ENCODE results near the gene PDLIM1. TPM values are rescaled to one million over a fixed set of nuclear protein-coding genes. Genes with fewer than 3 reads are reported as not detected.

The PDLIM1 gene
- total and polyA plus RNA-seq, 3 donors from 2014 or later: 14.9 to 64.3 (median 23.5) TPM

DNA sequence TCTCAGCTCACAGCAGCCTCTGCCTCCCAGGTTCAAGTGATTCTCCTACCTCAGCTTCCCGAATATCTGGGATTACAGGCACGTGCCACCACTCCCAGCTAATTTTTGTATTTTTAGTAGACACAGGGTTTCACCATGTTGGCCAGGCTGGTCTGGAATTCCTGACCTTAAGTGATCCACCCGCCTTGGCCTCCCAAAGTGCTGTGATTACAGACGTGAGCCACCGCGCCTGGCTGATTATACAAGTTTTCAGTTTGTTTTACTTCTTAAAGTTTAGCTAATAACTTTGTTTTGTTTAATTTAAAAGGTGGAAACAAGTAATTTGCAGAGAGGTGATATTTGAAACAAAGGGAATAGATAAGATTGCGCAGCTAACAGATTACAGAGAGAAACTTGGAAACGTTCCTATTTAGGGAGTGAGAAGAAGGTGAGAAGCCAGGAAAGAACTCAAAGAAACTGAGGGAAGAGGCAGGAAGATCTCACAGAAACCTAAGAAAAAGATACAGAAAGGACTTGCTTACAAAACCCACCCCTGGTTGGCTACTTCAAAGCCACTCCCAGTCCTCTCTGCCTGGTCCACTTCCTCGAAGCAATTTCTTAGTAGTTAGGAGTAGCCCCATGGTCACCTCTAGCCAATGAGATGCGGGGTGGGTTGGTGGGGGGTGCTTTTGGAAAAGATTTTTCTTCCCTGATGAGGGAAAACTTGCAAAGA, 15.0 kb upstream of the PDLIM1 start:
- H3K4me1 ChIP-seq: no peaks in the 10 kb centered on the region
- WGBS, 2 donors: 51 to 53% methylated on average over 10 of the region's 10 CpGs
- no peak overlapping the region for H3K4me3 ChIP-seq
- no peak for DNase-seq
- no peak for TF ChIP-seq POLR2A (IDR thresholded peaks at IDR 0.05)
- TF ChIP-seq, protein P1, sequence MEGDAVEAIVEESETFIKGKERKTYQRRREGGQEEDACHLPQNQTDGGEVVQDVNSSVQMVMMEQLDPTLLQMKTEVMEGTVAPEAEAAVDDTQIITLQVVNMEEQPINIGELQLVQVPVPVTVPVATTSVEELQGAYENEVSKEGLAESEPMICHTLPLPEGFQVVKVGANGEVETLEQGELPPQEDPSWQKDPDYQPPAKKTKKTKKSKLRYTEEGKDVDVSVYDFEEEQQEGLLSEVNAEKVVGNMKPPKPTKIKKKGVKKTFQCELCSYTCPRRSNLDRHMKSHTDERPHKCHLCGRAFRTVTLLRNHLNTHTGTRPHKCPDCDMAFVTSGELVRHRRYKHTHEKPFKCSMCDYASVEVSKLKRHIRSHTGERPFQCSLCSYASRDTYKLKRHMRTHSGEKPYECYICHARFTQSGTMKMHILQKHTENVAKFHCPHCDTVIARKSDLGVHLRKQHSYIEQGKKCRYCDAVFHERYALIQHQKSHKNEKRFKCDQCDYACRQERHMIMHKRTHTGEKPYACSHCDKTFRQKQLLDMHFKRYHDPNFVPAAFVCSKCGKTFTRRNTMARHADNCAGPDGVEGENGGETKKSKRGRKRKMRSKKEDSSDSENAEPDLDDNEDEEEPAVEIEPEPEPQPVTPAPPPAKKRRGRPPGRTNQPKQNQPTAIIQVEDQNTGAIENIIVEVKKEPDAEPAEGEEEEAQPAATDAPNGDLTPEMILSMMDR (IDR thresholded peaks at IDR 0.05): no peak
- H3K27me3 ChIP-seq: no peaks in the 10 kb centered on the region
- intact Hi-C loops (cut with DNase I; ENCODE audit: low total_unique reads): no loop called here
- no peaks in the 10 kb centered on the region for H3K9me3 ChIP-seq
- H3K36me3 ChIP-seq (ENCODE audit: low read depth, missing control alignments): no peaks in the 10 kb centered on the region
- no peak overlapping the region for H3K27ac ChIP-seq

DNA sequence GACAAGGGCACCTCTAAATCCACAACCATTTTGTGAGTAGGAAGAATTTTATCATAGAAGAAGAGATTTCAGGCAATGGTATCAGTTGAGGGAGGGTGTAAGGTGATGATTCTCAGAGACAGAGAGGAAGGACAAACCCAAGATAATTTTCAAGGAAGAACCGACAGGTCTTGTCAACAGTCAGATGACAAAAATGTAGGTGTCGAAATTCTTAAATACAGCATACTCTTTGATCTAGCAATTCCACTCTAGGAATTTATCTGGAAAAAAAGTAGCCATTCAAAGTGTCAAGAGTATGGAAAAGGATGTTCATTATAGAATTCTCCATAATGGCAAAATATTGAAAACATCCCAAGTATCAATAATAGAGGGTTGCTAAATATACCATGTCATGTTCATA, 14.2 kb upstream of the PDLIM1 start:
- Histone ChIP-seq H3K9me3 (no peaks in the 10 kb centered on the region), H3K4me3 (no peak overlapping the region), H3K27ac (no peak overlapping the region), H3K36me3 (ENCODE audit: low read depth, missing control alignments) (no peaks in the 10 kb centered on the region), H3K27me3 (no peaks in the 10 kb centered on the region), H3K4me1 (no peaks in the 10 kb centered on the region)
- 73 to 76% methylated on average over 2 of the region's 2 CpGs for WGBS, 2 donors
- TF ChIP-seq, protein P1 (IDR thresholded peaks at IDR 0.05): no peak
- TF ChIP-seq POLR2A (IDR thresholded peaks at IDR 0.05): no peak
- intact Hi-C loops (cut with DNase I; ENCODE audit: low total_unique reads): no loop called here
- DNase-seq: no peak

DNA sequence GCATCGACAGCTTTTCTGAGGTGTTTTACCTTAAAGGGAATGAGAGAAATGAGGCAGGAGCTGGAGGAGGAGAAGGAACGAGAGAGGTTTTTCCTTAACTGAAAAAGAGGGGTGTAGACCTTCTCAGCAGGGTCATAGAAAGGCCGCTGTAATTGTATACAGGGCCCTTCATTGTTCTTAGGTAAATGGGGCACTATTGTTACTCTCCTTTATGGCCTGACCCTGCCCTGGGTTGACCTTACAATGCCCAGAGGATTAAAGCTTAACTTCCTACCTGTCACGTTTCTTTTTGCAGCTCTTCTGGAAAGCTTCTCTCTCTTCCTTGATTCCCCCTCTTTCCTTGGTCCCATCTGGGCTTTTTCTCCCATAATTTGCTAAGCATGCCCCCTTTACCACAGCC, 13.7 kb upstream of the PDLIM1 start:
- WGBS, 2 donors: 67 to 69% methylated on average over 4 of the region's 4 CpGs
- H3K4me3 ChIP-seq: no peak overlapping the region
- H3K27me3 ChIP-seq: no peaks in the 10 kb centered on the region
- intact Hi-C loops (cut with DNase I; ENCODE audit: low total_unique reads): no loop called here
- no peaks in the 10 kb centered on the region for H3K9me3 ChIP-seq
- no peaks in the 10 kb centered on the region for H3K36me3 ChIP-seq (ENCODE audit: low read depth, missing control alignments)
- DNase-seq: no peak
- TF ChIP-seq, protein P1 (IDR thresholded peaks at IDR 0.05): no peak
- no peak for TF ChIP-seq POLR2A (IDR thresholded peaks at IDR 0.05)
- H3K27ac ChIP-seq: no peak overlapping the region
- H3K4me1 ChIP-seq: no peaks in the 10 kb centered on the region

DNA sequence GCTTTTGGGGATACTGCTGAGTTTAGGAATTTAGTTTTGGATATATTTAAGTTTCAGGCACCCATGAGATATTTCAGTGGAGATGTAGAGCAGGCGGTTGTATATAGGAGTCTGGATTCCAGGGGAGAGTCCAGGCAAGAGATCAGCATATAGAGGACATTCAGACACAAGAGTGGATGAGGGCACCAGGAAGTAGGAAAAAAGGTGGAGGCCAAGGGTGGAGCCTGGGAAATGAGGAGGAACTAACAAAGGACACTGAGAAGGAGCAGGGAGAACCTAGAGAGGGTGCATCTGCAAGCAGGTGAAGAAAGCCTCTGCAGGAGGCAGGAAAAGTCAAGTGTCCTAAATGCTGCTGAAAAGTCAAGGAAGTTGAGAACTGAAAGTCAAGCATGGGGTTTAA, 13.1 kb upstream of the PDLIM1 start:
- Histone ChIP-seq H3K36me3 (ENCODE audit: low read depth, missing control alignments) (no peaks in the 10 kb centered on the region), H3K4me1 (no peaks in the 10 kb centered on the region), H3K27me3 (no peaks in the 10 kb centered on the region), H3K27ac (no peak overlapping the region), H3K4me3 (no peak overlapping the region), H3K9me3 (no peaks in the 10 kb centered on the region)
- TF ChIP-seq, protein P1 (IDR thresholded peaks at IDR 0.05): no peak
- TF ChIP-seq POLR2A (IDR thresholded peaks at IDR 0.05): no peak
- DNase-seq: no peak
- WGBS, 2 donors: 90% methylated on average over 1 of the region's 1 CpG
- intact Hi-C loops (cut with DNase I; ENCODE audit: low total_unique reads): no loop called here

DNA sequence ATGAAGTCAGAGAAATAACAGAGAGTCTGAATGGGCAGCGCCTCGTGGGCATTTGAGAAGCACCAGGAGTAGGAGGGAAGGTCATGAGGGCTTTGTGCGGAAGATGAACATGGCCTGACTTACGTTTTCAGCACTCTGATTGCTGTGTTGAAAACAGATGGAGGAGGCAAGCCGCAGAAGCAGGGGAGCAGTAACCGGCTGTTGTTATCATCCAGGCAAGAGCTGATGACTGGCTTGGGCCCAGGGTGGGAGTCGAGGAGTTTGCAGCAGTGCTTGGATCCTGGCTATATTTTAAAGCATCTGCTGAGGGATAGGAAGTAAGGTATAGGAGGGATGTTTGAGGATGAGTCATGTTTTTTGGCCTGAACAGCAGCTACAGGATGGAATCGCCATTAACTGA, 12.7 kb upstream of the PDLIM1 start:
- H3K27ac ChIP-seq: no peak overlapping the region
- no peak for DNase-seq
- no peaks in the 10 kb centered on the region for H3K27me3 ChIP-seq
- H3K4me3 ChIP-seq: no peak overlapping the region
- intact Hi-C loops (cut with DNase I; ENCODE audit: low total_unique reads): no loop called here
- TF ChIP-seq POLR2A (IDR thresholded peaks at IDR 0.05): no peak
- TF ChIP-seq, protein P1 (IDR thresholded peaks at IDR 0.05): no peak
- H3K36me3 ChIP-seq (ENCODE audit: low read depth, missing control alignments): no peaks in the 10 kb centered on the region
- no peaks in the 10 kb centered on the region for H3K4me1 ChIP-seq
- WGBS, 2 donors: 61 to 78% methylated on average over 8 of the region's 8 CpGs
- no peaks in the 10 kb centered on the region for H3K9me3 ChIP-seq
